GM19043 (cell line): ENCODE data around the gene ZCCHC4.

Experiments used
- ATAC-seq: cut with Tn5 transposase; IDR thresholded peaks from one replicate; pipeline ENCODE4 v1.9.1; 2021; ENCODE audit warnings: low read depth; ENCODE audit not compliant: unreplicated experiment

ZCCHC4 gene, protein sequence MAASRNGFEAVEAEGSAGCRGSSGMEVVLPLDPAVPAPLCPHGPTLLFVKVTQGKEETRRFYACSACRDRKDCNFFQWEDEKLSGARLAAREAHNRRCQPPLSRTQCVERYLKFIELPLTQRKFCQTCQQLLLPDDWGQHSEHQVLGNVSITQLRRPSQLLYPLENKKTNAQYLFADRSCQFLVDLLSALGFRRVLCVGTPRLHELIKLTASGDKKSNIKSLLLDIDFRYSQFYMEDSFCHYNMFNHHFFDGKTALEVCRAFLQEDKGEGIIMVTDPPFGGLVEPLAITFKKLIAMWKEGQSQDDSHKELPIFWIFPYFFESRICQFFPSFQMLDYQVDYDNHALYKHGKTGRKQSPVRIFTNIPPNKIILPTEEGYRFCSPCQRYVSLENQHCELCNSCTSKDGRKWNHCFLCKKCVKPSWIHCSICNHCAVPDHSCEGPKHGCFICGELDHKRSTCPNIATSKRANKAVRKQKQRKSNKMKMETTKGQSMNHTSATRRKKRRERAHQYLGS

GRCh38 chr4:25312496-25313200 lies at the start of gene ZCCHC4:
Gene ZCCHC4 (plus strand): TSS chr4:25312774. CDS start chr4:25312810, 36 bp downstream.
- ATAC-seq = peak; percentile 64

DNA sequence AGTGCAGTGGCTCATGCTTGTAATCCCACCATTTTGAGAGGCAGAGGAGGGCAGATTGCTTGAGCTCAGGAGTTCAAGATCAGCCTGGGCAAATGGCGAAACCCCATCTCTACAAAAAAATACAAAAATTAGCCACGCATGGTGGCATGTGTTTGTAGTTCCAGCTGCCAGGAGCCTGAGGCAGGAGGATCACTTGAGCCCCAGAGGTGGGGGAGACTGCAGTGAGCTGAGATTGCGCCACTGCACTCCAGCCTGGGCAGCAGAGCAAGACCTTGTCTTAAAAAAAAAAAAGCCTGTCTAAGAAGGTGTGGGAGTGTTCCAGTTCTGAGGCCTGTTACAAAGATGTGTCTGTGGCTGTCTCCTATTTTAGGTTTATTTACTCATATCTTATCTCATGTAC lies 40.7 kb upstream of the ZCCHC4 start:
- no peak for ATAC-seq

DNA sequence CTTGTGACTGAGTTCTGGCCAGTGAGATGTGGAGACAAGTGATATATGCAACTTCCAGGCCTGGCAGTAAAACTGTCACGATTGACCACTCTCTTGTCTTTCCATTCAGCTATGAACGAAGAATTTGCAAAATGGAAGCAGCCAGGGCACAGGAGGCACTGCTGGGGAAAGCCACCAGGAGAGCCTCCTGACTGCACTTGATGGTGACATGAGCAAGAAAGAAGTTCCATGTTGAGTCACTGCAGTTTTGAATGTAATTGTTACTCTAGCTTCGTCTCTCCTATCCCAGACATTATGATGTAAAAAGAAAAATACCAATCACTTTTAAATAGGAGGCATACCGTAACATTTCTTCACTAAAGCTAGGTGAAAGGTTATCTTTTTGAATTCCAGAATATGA lies 32.4 kb upstream of the ZCCHC4 start:
- no peak for ATAC-seq

DNA sequence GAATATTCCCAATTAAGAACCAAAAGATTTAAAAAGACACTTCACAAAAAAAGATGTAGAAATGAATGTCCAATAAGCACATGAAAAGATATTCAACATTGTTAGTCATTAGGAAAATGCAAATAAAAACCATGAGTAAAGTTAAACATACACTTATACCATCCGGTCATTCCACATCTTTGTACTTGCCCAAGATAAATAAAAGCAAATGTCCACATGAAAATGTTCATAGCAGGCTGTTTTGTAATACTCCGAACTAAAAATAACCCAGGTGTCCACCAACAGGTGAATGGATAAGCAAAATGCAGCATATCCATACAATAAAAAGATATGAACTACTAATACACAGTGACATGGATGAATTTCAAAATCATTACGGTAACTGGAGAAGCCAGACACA lies 28.6 kb upstream of the ZCCHC4 start:
- ATAC-seq = no peak

- no peak for ATAC-seq
Measured at GRCh38 chr4:25284466-25284865, 28.1 kb upstream of the ZCCHC4 start.

GRCh38 chr4:25290490-25291067 lies 22.0 kb upstream of the ZCCHC4 start:
- no peak for ATAC-seq

DNA sequence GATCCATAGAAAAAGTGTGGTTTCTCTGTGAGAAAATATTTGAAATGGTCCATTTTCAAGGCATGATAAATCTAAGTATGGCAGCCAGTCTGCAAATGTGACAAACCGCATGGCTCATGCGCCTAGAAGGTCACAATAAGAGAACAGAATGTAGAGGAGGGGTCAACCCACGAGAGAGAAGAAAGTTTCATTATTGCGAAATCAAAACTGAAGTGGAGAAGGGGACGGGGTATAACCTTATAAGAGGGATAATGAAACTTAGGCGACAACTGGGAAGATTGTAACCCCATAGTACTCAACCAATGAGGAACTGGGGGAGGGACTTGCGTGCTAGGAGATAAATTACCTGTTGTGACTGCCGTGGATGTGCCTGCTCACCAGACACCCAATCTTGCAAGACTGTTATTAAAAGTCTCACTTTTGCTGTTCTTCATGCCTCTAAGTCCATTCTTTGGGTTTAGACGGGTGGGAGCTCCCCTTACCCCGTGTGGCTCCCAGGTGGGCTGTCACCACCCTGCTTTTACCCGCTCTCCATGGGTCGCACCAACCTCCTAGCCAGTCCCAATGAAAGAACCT lies 21.3 kb upstream of the ZCCHC4 start:
- ATAC-seq = no peak

DNA sequence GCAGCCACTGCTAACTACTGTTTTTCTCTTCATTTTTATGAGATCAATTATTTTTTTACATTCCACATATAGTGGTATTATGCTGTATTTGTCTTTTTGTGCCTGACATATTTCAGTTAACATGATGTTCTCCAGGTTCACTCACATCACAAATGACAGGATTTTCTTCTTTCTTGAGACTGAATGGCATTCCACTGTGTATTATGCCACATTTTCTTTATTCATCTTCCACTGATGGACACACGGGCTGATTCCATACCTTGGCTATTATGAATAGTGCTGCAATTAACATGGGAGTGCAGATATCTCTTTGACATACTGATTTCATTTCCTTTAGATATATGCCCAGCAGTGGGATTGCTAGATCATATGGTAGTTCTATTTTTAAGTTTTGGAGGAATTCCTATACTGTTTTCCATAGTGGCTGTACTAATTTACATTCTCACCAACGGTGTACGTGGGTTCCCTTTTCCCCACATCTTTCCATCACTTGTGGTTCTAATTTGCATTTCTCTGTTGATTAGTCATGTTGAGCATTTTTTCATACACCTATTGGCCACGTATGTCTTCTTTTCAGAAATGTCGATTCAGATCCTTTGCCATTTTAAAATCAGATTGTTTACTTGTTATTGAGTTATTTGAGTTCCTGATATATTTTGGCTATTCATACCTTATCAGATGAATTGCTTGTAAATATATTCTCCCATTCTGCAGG lies 14.9 kb upstream of the ZCCHC4 start:
- no peak for ATAC-seq

DNA sequence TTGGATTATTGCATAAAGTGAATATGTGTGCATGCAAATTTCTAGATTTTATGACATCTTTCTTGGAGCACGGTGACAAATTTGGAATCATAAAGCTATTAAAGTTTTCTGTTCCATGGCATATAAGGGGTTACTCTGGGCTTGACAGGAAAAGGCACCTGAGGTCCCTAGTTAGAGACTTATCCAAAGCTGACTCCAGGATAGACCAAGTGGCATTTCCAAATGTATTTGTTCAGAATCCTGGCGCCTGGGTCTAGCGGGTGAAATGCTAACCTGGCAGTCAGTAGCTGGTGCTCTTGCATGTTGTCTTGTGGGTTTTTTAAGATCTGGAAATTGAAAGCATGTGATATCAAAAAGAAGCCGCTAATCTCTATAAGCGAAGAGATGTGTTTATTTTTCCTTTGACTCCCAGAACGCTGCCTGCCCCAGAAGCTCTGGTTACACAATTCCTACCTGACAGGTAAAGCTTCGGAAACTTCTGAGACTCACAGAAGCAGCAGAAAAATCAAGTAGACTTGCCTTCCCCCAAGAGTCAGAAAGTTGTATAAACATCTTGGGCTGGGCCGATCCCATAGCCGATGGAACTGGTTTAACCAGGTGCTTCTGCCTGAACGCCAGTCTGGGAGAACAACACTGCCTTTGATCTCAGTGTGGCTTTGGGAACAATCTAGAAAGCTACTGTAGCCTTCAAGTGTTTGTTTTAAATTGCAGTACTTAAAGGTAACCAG lies 12.9 kb upstream of the ZCCHC4 start:
- no peak for ATAC-seq

- no peak for ATAC-seq
Measured at GRCh38 chr4:25301471-25301870, 11.1 kb upstream of the ZCCHC4 start.

DNA sequence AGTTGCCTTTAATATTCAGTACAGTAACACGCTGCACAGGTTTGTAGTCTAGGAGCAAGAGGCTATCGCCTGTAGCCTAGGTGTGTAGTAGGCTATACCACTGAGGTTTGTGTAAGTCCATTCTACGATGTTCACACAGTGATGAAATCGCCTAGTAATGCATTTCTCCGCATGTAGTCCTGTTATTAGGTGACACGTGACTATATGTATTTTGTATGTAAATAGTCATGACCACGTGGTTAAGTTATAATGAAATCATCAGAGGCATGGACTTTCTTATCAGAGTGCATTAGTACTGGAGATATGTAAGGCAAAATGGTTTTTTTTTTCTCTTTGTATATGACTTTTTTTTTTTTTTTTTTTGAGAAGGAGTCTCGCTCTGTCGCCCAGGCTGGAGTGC lies 9.9 kb upstream of the ZCCHC4 start:
- ATAC-seq = no peak

GRCh38 chr4:25303578-25303977 lies 9.0 kb upstream of the ZCCHC4 start:
- ATAC-seq = no peak

DNA sequence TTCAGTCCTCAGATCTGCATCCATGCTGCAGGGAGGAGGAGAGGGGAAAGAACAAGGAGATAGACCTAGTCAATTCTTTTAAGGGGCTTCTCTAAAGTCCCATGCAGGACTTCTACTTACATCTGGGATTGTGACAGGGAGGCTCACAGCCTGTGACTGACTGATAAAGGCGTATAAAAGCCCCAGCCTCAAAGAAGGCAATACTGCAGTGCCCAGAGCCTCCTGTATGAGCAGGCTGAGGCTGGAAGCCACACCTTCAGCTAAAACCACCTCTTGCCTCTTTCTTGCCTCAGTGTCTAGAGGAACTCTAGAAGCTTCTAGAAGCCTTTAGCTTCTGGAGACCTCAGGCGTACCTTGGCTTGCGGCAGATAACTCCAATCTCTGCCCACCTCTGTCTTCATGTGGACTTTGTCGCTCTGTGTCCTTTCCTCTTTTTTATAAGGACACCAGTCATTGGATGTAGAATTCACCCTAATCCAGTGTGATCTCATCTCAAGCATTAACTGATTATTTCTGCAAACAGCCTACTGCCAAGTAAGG lies 6.0 kb upstream of the ZCCHC4 start:
- no peak for ATAC-seq

GRCh38 chr4:25307596-25307995 lies 5.0 kb upstream of the ZCCHC4 start:
- ATAC-seq = no peak

GRCh38 chr4:25308306-25308705 lies 4.3 kb upstream of the ZCCHC4 start:
- ATAC-seq = no peak

DNA sequence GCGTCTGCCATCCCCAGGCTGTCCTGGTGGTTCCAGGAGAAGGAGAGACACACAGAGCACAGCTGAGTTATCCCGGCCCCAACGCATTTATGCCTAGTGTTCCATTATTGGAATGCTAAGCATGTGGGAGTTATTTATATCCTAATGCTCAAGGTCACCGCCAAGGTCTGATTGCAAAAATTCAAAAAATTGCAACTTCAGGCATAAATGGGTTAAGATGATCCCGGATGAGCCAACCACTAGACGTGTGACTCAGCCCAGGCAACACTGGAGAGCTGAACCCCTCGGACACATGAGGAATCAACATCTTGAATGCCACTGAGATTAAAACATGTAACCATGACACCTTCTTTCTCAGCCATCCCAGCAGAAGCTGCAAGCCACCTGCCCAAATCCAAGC lies 3.8 kb upstream of the ZCCHC4 start:
- ATAC-seq = no peak

GRCh38 chr4:25310066-25310802 lies 2.3 kb upstream of the ZCCHC4 start:
- ATAC-seq = peak; percentile 58

- peak; percentile 21 for ATAC-seq
Measured at GRCh38 chr4:25310803-25311166, 1.8 kb upstream of the ZCCHC4 start.
